Adrenal gland (tissue), 5 donors: ENCODE results near the gene PTTG1IP2.

Experiments
- CTCF ChIP-seq, 6 experiments: fragments of 450-650 bp in 4 of 6; fragments of 200-600 bp in 2 of 6; sonication (generic) in 1 of 6; IDR thresholded peaks; 1 replicate in 5 of 6; 2 replicates in 1 of 6; pipeline versions ENCODE4 v1.5.1 to v1.8.0; 2016 to 2021; ENCODE audit warnings: antibody characterized with exemption in 6 of 6, mild to moderate bottlenecking in 2 of 6, moderate library complexity in 1 of 6
- POLR2A ChIP-seq, 2 donors: fragments of 450-650 bp; IDR thresholded peaks; one replicate each; pipeline ENCODE4 v1.6.1; 2017; ENCODE audit warnings: antibody characterized with exemption in 2 of 2, mild to moderate bottlenecking in 2 of 2, moderate library complexity in 1 of 2
- donor health status: DM: no; HTN: no; CAD: no.

GRCh38 chr7:90485734-90486316 is 16.4 kb downstream of the PTTG1IP2 start:
- no peak for TF ChIP-seq CTCF (IDR thresholded peaks at IDR 0.05)
- TF ChIP-seq POLR2A (IDR thresholded peaks at IDR 0.05) = no peak
